ENCODE measurements around the gene METTL6.

GRCh38 chr3:15455756-15456155 lies 28.4 kb upstream of the METTL6 start:
- TF ChIP-seq CTCF (IDR thresholded peaks at IDR 0.05; ENCODE audit: low read length) (no peak), EZH2 (IDR thresholded peaks at IDR 0.05; ENCODE audit: borderline replicate concordance, low read length) (no peak)

All from OCI-LY1 (cell line).